Measurements from ENCODE around the gene MAP2K3.

The MAP2K3 gene

GRCh38 chr17:21289175-21289901 lies 4.8 kb downstream of the MAP2K3 start:
- ChIA-PET POLR2A (no interaction called here), CTCF (no interaction called here)
- H3K4me3 ChIP-seq (ENCODE audit: low read depth, low read length), result no peak overlapping the region
- peaks cover 20% of the 10 kb centered on the region for H3K4me1 ChIP-seq (ENCODE audit: control insufficient read depth, insufficient read depth, low read length)
- peaks cover 11 to 53% of the 10 kb centered on the region in 2 experiments; a peak in 2 of 3 replicates for H3K36me3 ChIP-seq (ENCODE audit: control insufficient read depth in 2 of 2, insufficient read depth in 1 of 2, low read length in 2 of 2)
- H3K9me3 ChIP-seq (ENCODE audit: control insufficient read depth, insufficient read depth, low read depth, low read length), result no peaks in the 10 kb centered on the region
- TF ChIP-seq EGR2 (tag by site-specific recombination; IDR thresholded peaks at IDR 0.05; ENCODE audit: low read depth), result no peak
- no peak for TF ChIP-seq ZSCAN18 (tag by site-specific recombination; IDR thresholded peaks at IDR 0.05)
- no peak for TF ChIP-seq ZNF221 (tag by site-specific recombination; IDR thresholded peaks at IDR 0.05; ENCODE audit: borderline replicate concordance)
- TF ChIP-seq ZFP69B (tag by site-specific recombination; IDR thresholded peaks at IDR 0.05), result no peak
- TF ChIP-seq ZBTB44 (tag by site-specific recombination; IDR thresholded peaks at IDR 0.05), result no peak
- TF ChIP-seq SALL2 (tag by site-specific recombination; IDR thresholded peaks at IDR 0.05; ENCODE audit: borderline replicate concordance), result no peak
- no peak for TF ChIP-seq ZNF843 (tag by site-specific recombination; IDR thresholded peaks at IDR 0.05)
- TF ChIP-seq ZNF768 (tag by site-specific recombination; IDR thresholded peaks at IDR 0.05), result no peak
- no peak for TF ChIP-seq KLF10 (tag by site-specific recombination; IDR thresholded peaks at IDR 0.05)
- no peak for TF ChIP-seq ZNF561 (tag by site-specific recombination; IDR thresholded peaks at IDR 0.05; ENCODE audit: borderline replicate concordance)
- no peak for TF ChIP-seq ZNF626 (tag by site-specific recombination; IDR thresholded peaks at IDR 0.05)
- H3K27ac ChIP-seq (ENCODE audit: extremely low read depth, low read depth, low read length), result 0 out of 2 replicates have a peak overlapping the region, but pooled peaks have one; percentile 9

GRCh38 chr17:21289902-21290571 lies 5.5 kb downstream of the MAP2K3 start:
- H3K4me1 ChIP-seq (ENCODE audit: control insufficient read depth, insufficient read depth, low read length), result peaks cover 20% of the 10 kb centered on the region
- TF ChIP-seq ZNF585B (tag by site-specific recombination; IDR thresholded peaks at IDR 0.05) (no peak), ZNF112 (tag by site-specific recombination; IDR thresholded peaks at IDR 0.05) (no peak), ZNF518A (tag by site-specific recombination; conservative IDR thresholded peaks at IDR 0.05; ENCODE audit: low read depth) (no peak), CTCF (tag by site-specific recombination; IDR thresholded peaks at IDR 0.05) (0 out of 2 replicates have a peak, but pooled peaks have one; percentile 7), PATZ1 (tag by site-specific recombination; IDR thresholded peaks at IDR 0.05) (0 out of 2 replicates have a peak, but pooled peaks have one; percentile 10), ZNF654 (tag by site-specific recombination; IDR thresholded peaks at IDR 0.05; ENCODE audit: low read depth) (no peak), ZNF626 (tag by site-specific recombination; IDR thresholded peaks at IDR 0.05) (no peak), TCF7L2 (IDR thresholded peaks at IDR 0.05; ENCODE audit: borderline replicate concordance, low read depth, low read length) (no peak), GLIS1 (tag by site-specific recombination; IDR thresholded peaks at IDR 0.05) (peak; percentile 40; the same call in 1 of the 2 replicates), GLIS2 (tag by site-specific recombination; IDR thresholded peaks at IDR 0.05) (peak; percentile 51), ZNF10 (tag by site-specific recombination; IDR thresholded peaks at IDR 0.05) (peak; percentile 51; the same call in 1 of the 2 replicates)
- H3K36me3 ChIP-seq (ENCODE audit: control insufficient read depth in 2 of 2, insufficient read depth in 1 of 2, low read length in 2 of 2), result peaks cover 11 to 57% of the 10 kb centered on the region in 2 experiments; a peak in 2 of 3 replicates
- POLR2A ChIA-PET, result no interaction called here
- H3K4me3 ChIP-seq (ENCODE audit: low read depth, low read length), result no peak overlapping the region
- H3K9me3 ChIP-seq (ENCODE audit: control insufficient read depth, insufficient read depth, low read depth, low read length), result no peaks in the 10 kb centered on the region
- CTCF ChIA-PET, result no interaction called here
- H3K27ac ChIP-seq (ENCODE audit: extremely low read depth, low read depth, low read length), result 0 out of 2 replicates have a peak overlapping the region, but pooled peaks have one; percentile 9

Measured in HEK293 (cell line).